C4-2B (cell line): Measurements from ENCODE around the gene MRPS30.

Experiments used
- ZFX ChIP-seq: fragments of 450-650 bp; IDR thresholded peaks from 2 replicates; pipeline ENCODE4 v1.6.1; 2017
- TF ChIP-seq, protein P1 (sequence below): fragments of 450-650 bp; conservative IDR thresholded peaks from 2 replicates; pipeline ENCODE4 v1.5.1; 2017; ENCODE audit warnings: mild to moderate bottlenecking

DNA sequence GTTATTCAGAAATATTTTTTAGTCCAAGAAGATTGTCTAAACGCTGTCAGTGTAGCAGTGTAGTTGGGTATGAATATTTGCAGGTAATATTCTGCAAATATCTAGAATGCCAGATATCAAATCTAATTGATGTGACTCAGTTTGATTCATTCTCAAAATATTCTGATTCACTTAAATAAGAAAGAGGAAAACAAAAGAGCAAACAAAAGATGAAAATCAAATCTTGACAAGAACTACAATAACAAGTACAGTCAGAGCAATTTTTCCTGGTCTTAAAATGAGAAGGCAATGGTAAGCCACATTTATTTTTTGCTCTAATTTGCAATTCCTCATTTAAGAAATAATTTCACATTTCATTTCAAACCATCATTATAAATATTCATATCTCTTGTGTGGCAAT lies 36.0 kb downstream of the MRPS30 start:
- TF ChIP-seq, protein P1, sequence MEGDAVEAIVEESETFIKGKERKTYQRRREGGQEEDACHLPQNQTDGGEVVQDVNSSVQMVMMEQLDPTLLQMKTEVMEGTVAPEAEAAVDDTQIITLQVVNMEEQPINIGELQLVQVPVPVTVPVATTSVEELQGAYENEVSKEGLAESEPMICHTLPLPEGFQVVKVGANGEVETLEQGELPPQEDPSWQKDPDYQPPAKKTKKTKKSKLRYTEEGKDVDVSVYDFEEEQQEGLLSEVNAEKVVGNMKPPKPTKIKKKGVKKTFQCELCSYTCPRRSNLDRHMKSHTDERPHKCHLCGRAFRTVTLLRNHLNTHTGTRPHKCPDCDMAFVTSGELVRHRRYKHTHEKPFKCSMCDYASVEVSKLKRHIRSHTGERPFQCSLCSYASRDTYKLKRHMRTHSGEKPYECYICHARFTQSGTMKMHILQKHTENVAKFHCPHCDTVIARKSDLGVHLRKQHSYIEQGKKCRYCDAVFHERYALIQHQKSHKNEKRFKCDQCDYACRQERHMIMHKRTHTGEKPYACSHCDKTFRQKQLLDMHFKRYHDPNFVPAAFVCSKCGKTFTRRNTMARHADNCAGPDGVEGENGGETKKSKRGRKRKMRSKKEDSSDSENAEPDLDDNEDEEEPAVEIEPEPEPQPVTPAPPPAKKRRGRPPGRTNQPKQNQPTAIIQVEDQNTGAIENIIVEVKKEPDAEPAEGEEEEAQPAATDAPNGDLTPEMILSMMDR = no peak
- no peak for TF ChIP-seq ZFX
